HCT116 (cell line): ENCODE measurements around the gene OXCT1. TPM values are rescaled to one million over a fixed set of nuclear protein-coding genes. Genes with fewer than 3 reads are reported as not detected.

Experiments used
- ATAC-seq: fragments of 200-7000 bp; cut with Tn5 transposase; 2 replicates; pipeline ENCODE4 v1.9.1; 2020; ENCODE audit warnings: mild to moderate bottlenecking, moderate library complexity
- BruUV-seq: library from RNA; stranded (reverse); fragments of 400-500 nt; replicated peaks from 2 replicates; lab custom pipeline; 2021; lab: Mats Ljungman, UMichigan
- CTCF ChIA-PET: fragments of 300-600 bp; sonication (Branson Sonifier 250); formaldehyde crosslinking; loops from one replicate; lab custom pipeline; 2021; ENCODE audit warnings: antibody characterized with exemption; lab: Charles Lee
- POLR2A ChIA-PET: fragments of 300-600, 350-600 bp; sonication (Branson Sonifier 250); formaldehyde crosslinking; loops from one replicate; lab custom pipeline; 2021; ENCODE audit warnings: antibody characterized with exemption; lab: Charles Lee
- RAD21 ChIA-PET, 2 experiments: fragments of 300-600 bp; sonication (Branson Sonifier 250); formaldehyde crosslinking; loops; one replicate each; lab custom pipeline; 2023; ENCODE audit warnings: low total read pairs in 2 of 2; ENCODE audit not compliant: uncharacterized antibody in 2 of 2, unreplicated experiment in 2 of 2, low non-redundant PET in 1 of 2; lab: Charles Lee
- DNase-seq: peaks from one replicate; pipeline ENCODE4 v3.0.0-alpha.2; 2010; ENCODE audit warnings: low read depth, low spot score
- H2AFZ ChIP-seq: fragments of 200-600 bp; shearing (Covaris generic), sonication (generic); 2 replicates; pipeline ENCODE4 v1.6.1; 2017; ENCODE audit warnings: low read depth, mixed run types, mixed read lengths, antibody characterized with exemption, low read length; ENCODE audit not compliant: poor library complexity, severe bottlenecking
- H3K27ac ChIP-seq: 2 replicates; pipeline ENCODE4 v1.5.1; 2012; ENCODE audit warnings: low read depth, low read length
- H3K27me3 ChIP-seq: fragments of 200-600 bp; sonication (generic); 2 replicates; pipeline ENCODE4 v1.6.1; 2016; ENCODE audit warnings: mixed run types, low read length, mixed read lengths; ENCODE audit not compliant: insufficient read depth
- H3K36me3 ChIP-seq, 2 experiments: fragments of 200-500 bp in 1 of 2; fragments of 200-600 bp in 1 of 2; sonication (Bioruptor generic) in 1 of 2; sonication (generic) in 1 of 2; 2 replicates each; pipeline versions ENCODE4 v1.5.1 to v1.6.1; 2014 to 2016; ENCODE audit warnings: low read length in 2 of 2, inconsistent platforms in 1 of 2, mixed read lengths in 1 of 2, mixed run types in 1 of 2; ENCODE audit not compliant: insufficient read depth in 2 of 2, control insufficient read depth in 1 of 2
- H3K4me1 ChIP-seq, 2 experiments: fragments of 200-600 bp in 1 of 2; sonication (generic) in 1 of 2; 2 replicates each; pipeline versions ENCODE4 v1.5.1 to v1.6.1; 2012 to 2017; ENCODE audit warnings: low read length in 2 of 2, inconsistent platforms in 1 of 2, mild to moderate bottlenecking in 1 of 2, mixed read lengths in 1 of 2, mixed run types in 1 of 2, moderate library complexity in 1 of 2; ENCODE audit not compliant: insufficient read depth in 2 of 2, control insufficient read depth in 1 of 2
- H3K4me2 ChIP-seq: fragments of 200-600 bp; sonication (generic); 2 replicates; pipeline ENCODE4 v1.6.1; 2017; ENCODE audit warnings: mixed run types, low read length, mixed read lengths
- H3K4me3 ChIP-seq, 2 experiments: fragments of 200-600 bp in 1 of 2; sonication (generic) in 1 of 2; replicated peaks in 1 of 2; 2 replicates each; pipeline ENCODE4 v1.5.1; 2011 to 2016; ENCODE audit warnings: low read length in 2 of 2, control low read depth in 1 of 2, low read depth in 1 of 2, mild to moderate bottlenecking in 1 of 2, mixed read lengths in 1 of 2, mixed run types in 1 of 2
- H3K79me2 ChIP-seq: fragments of 200-600 bp; sonication (generic); 2 replicates; pipeline ENCODE4 v1.6.1; 2017; ENCODE audit warnings: mild to moderate bottlenecking, mixed run types, low read length, moderate library complexity, mixed read lengths; ENCODE audit not compliant: insufficient read depth
- H3K9ac ChIP-seq: fragments of 200-600 bp; sonication (generic); 2 replicates; pipeline ENCODE4 v1.6.1; 2016; ENCODE audit warnings: low read length, mixed read lengths
- H3K9me2 ChIP-seq: fragments of 200-600 bp; sonication (generic), shearing (Covaris generic); 2 replicates; pipeline ENCODE4 v1.6.1; 2017; ENCODE audit warnings: mixed run types, mild to moderate bottlenecking, moderate library complexity; ENCODE audit not compliant: insufficient read depth
- H3K9me3 ChIP-seq, 2 experiments: fragments of 200-500 bp in 1 of 2; fragments of 200-600 bp in 1 of 2; sonication (Bioruptor generic) in 1 of 2; sonication (generic) in 1 of 2; 2 replicates each; pipeline ENCODE4 v1.6.1; 2014 to 2017; ENCODE audit warnings: low read length in 2 of 2, mixed read lengths in 2 of 2, inconsistent platforms in 1 of 2, low read depth in 1 of 2, mild to moderate bottlenecking in 1 of 2, mixed run types in 1 of 2, moderate library complexity in 1 of 2; ENCODE audit not compliant: control insufficient read depth in 1 of 2, insufficient read depth in 1 of 2
- H4K20me1 ChIP-seq: fragments of 200-600 bp; sonication (generic), shearing (Covaris generic); 2 replicates; pipeline ENCODE4 v1.6.1; 2017; ENCODE audit warnings: mixed run types, mild to moderate bottlenecking, moderate library complexity; ENCODE audit not compliant: insufficient read depth
- CBX3 ChIP-seq: IDR thresholded peaks from 2 replicates; pipeline ENCODE4 v1.6.1; 2012; ENCODE audit warnings: low read depth
- CEBPB ChIP-seq: IDR thresholded peaks from 2 replicates; pipeline ENCODE4 v1.6.1; 2012; ENCODE audit warnings: low read depth
- EZH2 ChIP-seq: fragments of 200-600 bp; sonication (generic); IDR thresholded peaks from 2 replicates; pipeline ENCODE4 v1.6.1; 2017; ENCODE audit warnings: antibody characterized with exemption, mixed run types
- FOSL1 ChIP-seq: IDR thresholded peaks from 2 replicates; pipeline ENCODE4 v1.6.1; 2012; ENCODE audit warnings: low read depth
- JUND ChIP-seq: IDR thresholded peaks from 2 replicates; pipeline ENCODE4 v1.6.1; 2012
- POLR2A ChIP-seq: IDR thresholded peaks from 2 replicates; pipeline ENCODE4 v1.7.0; 2011; ENCODE audit warnings: borderline replicate concordance; ENCODE audit not compliant: insufficient read depth, insufficient read length; ENCODE audit errors: extremely low read depth
- POLR2AphosphoS5 ChIP-seq: IDR thresholded peaks from 2 replicates; pipeline ENCODE4 v1.6.1; 2011; ENCODE audit warnings: mild to moderate bottlenecking, low read depth, low read length, moderate library complexity
- SIN3A ChIP-seq: IDR thresholded peaks from 2 replicates; pipeline ENCODE4 v1.6.1; 2012; ENCODE audit warnings: low read depth
- SP1 ChIP-seq: IDR thresholded peaks from 2 replicates; pipeline ENCODE4 v1.6.1; 2012; ENCODE audit warnings: low read depth
- SRF ChIP-seq: IDR thresholded peaks from 2 replicates; pipeline ENCODE4 v1.6.1; 2012; ENCODE audit warnings: low read depth
- TCF7L2 ChIP-seq: IDR thresholded peaks from 2 replicates; pipeline ENCODE4 v1.7.0; 2011; ENCODE audit warnings: borderline replicate concordance, inconsistent platforms; ENCODE audit not compliant: insufficient read depth, insufficient read length; ENCODE audit errors: extremely low read depth
- YY1 ChIP-seq: IDR thresholded peaks from 2 replicates; pipeline ENCODE4 v1.6.1; 2011; ENCODE audit warnings: low read length, low read depth, moderate library complexity, mild to moderate bottlenecking; ENCODE audit not compliant: insufficient replicate concordance; ENCODE audit errors: extremely low read depth
- ZFX ChIP-seq: fragments of 450-650 bp; IDR thresholded peaks from 2 replicates; pipeline ENCODE4 v1.6.1; 2017
- ZNF274 ChIP-seq: fragments of 200-500 bp; sonication (Bioruptor generic); IDR thresholded peaks from 2 replicates; pipeline ENCODE4 v1.6.1; 2014; ENCODE audit warnings: mild to moderate bottlenecking, low read depth, low read length, inconsistent platforms
- intact Hi-C: fragments of 100-400 bp; cut with micrococcal nuclease; formaldehyde crosslinking; loops from 2 replicates; pipeline ENCODE4 v1.10.0; 2022
- total RNA-seq: library from RNA; stranded (reverse); gene quantifications from one replicate; pipeline ENCODE4 v1.2.1, GENCODE V29; 2021; ENCODE audit not compliant: unreplicated experiment
- TF ChIP-seq, protein P1 (sequence below): IDR thresholded peaks from 2 replicates; pipeline ENCODE4 v1.6.1; 2012; ENCODE audit warnings: low read depth

The OXCT1 gene
- total RNA-seq, 1 experiment from 2014 or later: 28.1 TPM

DNA sequence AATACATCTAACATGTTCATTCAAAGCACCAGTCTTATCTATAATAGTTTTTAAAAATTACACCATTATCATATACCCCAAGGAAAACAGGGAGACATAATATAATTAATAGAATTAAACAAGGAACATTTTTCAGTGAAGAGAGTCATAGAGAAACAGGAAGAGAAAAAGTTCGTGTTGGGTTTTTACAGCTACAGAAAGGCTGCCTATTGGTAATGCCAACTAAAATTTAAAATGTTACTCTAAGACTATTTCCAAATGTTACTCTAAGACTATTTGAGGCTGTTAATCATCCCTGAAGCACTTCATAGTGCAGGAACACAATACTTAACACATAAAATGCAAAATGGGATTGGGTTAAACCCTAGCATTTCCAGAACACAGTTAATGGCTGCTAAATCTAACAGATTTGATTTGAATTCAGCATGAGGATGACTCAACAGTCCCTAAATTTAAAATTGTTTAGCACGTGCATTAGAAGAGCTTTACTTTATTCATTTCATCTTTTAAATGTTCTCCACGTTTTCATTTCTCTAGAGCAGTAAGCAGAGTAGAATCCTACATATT lies 54.5 kb downstream of the OXCT1 start:
- no peak overlapping the region for H3K27ac ChIP-seq
- no peaks in the 10 kb centered on the region for H3K9me2 ChIP-seq
- no peaks in the 10 kb centered on the region for H3K36me3 ChIP-seq
- DNase-seq (no peak), ATAC-seq (no peak)
- BruUV-seq: no TSS peak
- intact Hi-C loops: no loop called here
- ChIA-PET CTCF (no interaction called here), POLR2A (no interaction called here), RAD21 (no interaction called here)
- H3K79me2 ChIP-seq: no peaks in the 10 kb centered on the region; the same call in 1 of the 2 replicates
- H3K9me3 ChIP-seq: no peaks in the 10 kb centered on the region
- TF ChIP-seq, protein P1, sequence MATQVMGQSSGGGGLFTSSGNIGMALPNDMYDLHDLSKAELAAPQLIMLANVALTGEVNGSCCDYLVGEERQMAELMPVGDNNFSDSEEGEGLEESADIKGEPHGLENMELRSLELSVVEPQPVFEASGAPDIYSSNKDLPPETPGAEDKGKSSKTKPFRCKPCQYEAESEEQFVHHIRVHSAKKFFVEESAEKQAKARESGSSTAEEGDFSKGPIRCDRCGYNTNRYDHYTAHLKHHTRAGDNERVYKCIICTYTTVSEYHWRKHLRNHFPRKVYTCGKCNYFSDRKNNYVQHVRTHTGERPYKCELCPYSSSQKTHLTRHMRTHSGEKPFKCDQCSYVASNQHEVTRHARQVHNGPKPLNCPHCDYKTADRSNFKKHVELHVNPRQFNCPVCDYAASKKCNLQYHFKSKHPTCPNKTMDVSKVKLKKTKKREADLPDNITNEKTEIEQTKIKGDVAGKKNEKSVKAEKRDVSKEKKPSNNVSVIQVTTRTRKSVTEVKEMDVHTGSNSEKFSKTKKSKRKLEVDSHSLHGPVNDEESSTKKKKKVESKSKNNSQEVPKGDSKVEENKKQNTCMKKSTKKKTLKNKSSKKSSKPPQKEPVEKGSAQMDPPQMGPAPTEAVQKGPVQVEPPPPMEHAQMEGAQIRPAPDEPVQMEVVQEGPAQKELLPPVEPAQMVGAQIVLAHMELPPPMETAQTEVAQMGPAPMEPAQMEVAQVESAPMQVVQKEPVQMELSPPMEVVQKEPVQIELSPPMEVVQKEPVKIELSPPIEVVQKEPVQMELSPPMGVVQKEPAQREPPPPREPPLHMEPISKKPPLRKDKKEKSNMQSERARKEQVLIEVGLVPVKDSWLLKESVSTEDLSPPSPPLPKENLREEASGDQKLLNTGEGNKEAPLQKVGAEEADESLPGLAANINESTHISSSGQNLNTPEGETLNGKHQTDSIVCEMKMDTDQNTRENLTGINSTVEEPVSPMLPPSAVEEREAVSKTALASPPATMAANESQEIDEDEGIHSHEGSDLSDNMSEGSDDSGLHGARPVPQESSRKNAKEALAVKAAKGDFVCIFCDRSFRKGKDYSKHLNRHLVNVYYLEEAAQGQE: no peak
- TF ChIP-seq SIN3A (no peak), CBX3 (no peak), EZH2 (no peak)
- no peak overlapping the region for H3K4me3 ChIP-seq
- H3K27me3 ChIP-seq: no peaks in the 10 kb centered on the region
- no peak overlapping the region for H3K4me2 ChIP-seq
- H3K9ac ChIP-seq: no peak overlapping the region
- no peaks in the 10 kb centered on the region for H3K4me1 ChIP-seq
- no peaks in the 10 kb centered on the region for H4K20me1 ChIP-seq
- H2AFZ ChIP-seq: no peak overlapping the region

DNA sequence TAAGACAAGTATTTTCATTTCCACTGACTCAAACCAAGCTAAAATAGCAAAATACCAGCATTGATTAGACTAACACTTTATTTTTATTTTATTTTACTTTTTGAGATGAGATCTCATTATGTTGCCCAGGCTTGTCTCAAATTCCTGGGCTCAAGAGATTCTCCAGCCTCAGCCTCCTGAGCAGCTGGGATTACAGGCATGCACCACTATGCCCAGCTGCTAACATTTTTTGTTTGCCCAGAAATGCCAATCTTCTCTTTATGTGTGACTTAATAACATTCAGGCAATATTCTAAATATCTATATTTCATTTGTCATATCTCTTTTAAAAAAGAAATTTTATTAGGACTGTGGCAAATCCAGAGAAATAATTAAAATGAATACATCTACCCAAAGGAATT lies 55.0 kb downstream of the OXCT1 start:
- no peaks in the 10 kb centered on the region for H3K9me3 ChIP-seq
- intact Hi-C loops: no loop called here
- no peak overlapping the region for H3K4me2 ChIP-seq
- no peak overlapping the region for H2AFZ ChIP-seq
- no peak for ATAC-seq
- H3K27ac ChIP-seq: no peak overlapping the region
- BruUV-seq: no TSS peak
- no peaks in the 10 kb centered on the region for H3K36me3 ChIP-seq
- no peak overlapping the region for H3K4me3 ChIP-seq
- ChIA-PET CTCF (no interaction called here), RAD21 (no interaction called here)
- DNase-seq: no peak
- H3K9me2 ChIP-seq: no peaks in the 10 kb centered on the region
- TF ChIP-seq FOSL1: no peak
- TF ChIP-seq SRF: no peak
- TF ChIP-seq POLR2AphosphoS5: no peak
- no peak for TF ChIP-seq YY1
- no peak for TF ChIP-seq SIN3A
- TF ChIP-seq CEBPB: no peak
- TF ChIP-seq POLR2A: no peak
- TF ChIP-seq ZFX: no peak
- TF ChIP-seq EZH2: no peak
- TF ChIP-seq JUND: no peak
- TF ChIP-seq ZNF274: no peak
- TF ChIP-seq SP1: no peak
- no peak for TF ChIP-seq CBX3
- no peak for TF ChIP-seq TCF7L2
- TF ChIP-seq, all 23 proteins: peak for 0
- Histone ChIP-seq H3K4me1 (no peaks in the 10 kb centered on the region), H3K27me3 (no peaks in the 10 kb centered on the region), H3K79me2 (no peaks in the 10 kb centered on the region; the same call in 1 of the 2 replicates), H3K9ac (no peak overlapping the region), H4K20me1 (no peaks in the 10 kb centered on the region)
- POLR2A ChIA-PET: no interaction called here
